MM.1S (cell line): Measurements from ENCODE around the gene LMF1.

Experiments
- CTCF ChIP-seq: fragments of 300-600 bp; sonication (generic); IDR thresholded peaks from 2 replicates; pipeline ENCODE4 v1.5.1; 2016; ENCODE audit warnings: antibody characterized with exemption, low read length, mixed read lengths
- EZH2 ChIP-seq: fragments of 300-600 bp; sonication (generic); optimal IDR thresholded peaks from 2 replicates; pipeline ENCODE3; 2017; ENCODE audit warnings: low read depth, mild to moderate bottlenecking, antibody characterized with exemption, low read length, mixed read lengths

- no peak for TF ChIP-seq EZH2
- no peak for TF ChIP-seq CTCF
These were observed 93.3 kb downstream of the LMF1 start for GRCh38 chr16:877242-878071.
